Liver (tissue), 9 donors: Measurements from ENCODE around the gene CDH23. TPM values are rescaled to one million over a fixed set of nuclear protein-coding genes. Genes with fewer than 3 reads are reported as not detected.

Source experiments
- DNase-seq: peaks from one replicate; pipeline ENCODE4 v3.0.0-alpha.2; 2017; ENCODE audit warnings: low spot score
- H3K27ac ChIP-seq, 2 donors: one replicate each; pipeline ENCODE4 v1.7.0; 2013; ENCODE audit warnings: inconsistent platforms in 2 of 2, low read length in 2 of 2, control low read depth in 1 of 2, low read depth in 1 of 2, mild to moderate bottlenecking in 1 of 2
- H3K27me3 ChIP-seq, 4 donors: one replicate each; pipeline versions ENCODE4 v1.6.1 to v1.7.0; 2013; ENCODE audit warnings: low read length in 3 of 4, inconsistent platforms in 1 of 4, mild to moderate bottlenecking in 1 of 4, moderate library complexity in 1 of 4; ENCODE audit not compliant: control insufficient read depth in 4 of 4, insufficient read depth in 4 of 4
- H3K36me3 ChIP-seq, 4 donors: one replicate each; pipeline versions ENCODE4 v1.6.1 to v1.7.0; 2013; ENCODE audit warnings: low read length in 3 of 4, mild to moderate bottlenecking in 3 of 4, low read depth in 1 of 4, moderate library complexity in 1 of 4; ENCODE audit not compliant: control insufficient read depth in 4 of 4, insufficient read depth in 3 of 4
- H3K4me1 ChIP-seq, 4 donors: one replicate each; pipeline versions ENCODE4 v1.6.1 to v1.7.0; 2013; ENCODE audit warnings: low read length in 3 of 4, mild to moderate bottlenecking in 3 of 4, moderate library complexity in 1 of 4; ENCODE audit not compliant: control insufficient read depth in 4 of 4, insufficient read depth in 4 of 4
- H3K4me3 ChIP-seq, 3 donors: one replicate each; pipeline versions ENCODE4 v1.6.1 to v1.7.0; 2013; ENCODE audit warnings: low read length in 3 of 3, control low read depth in 1 of 3, low read depth in 1 of 3, mild to moderate bottlenecking in 1 of 3
- H3K9ac ChIP-seq, 2 donors: one replicate each; pipeline ENCODE4 v1.7.0; 2013; ENCODE audit warnings: low read length in 2 of 2, mild to moderate bottlenecking in 2 of 2, moderate library complexity in 2 of 2, control low read depth in 1 of 2, low read depth in 1 of 2
- H3K9me3 ChIP-seq, 4 donors: one replicate each; pipeline versions ENCODE4 v1.6.1 to v1.7.0; 2013; ENCODE audit warnings: low read length in 3 of 4; ENCODE audit not compliant: control insufficient read depth in 4 of 4
- EGR1 ChIP-seq, 2 donors: IDR thresholded peaks; 2 replicates each; pipeline ENCODE4 v1.6.1; 2016 to 2018; ENCODE audit warnings: antibody characterized with exemption in 2 of 2, low read depth in 2 of 2
- FOXA1 ChIP-seq: IDR thresholded peaks from 2 replicates; pipeline ENCODE4 v1.6.1; 2016; ENCODE audit warnings: antibody characterized with exemption
- GABPA ChIP-seq, 2 donors: IDR thresholded peaks in 1 of 2; conservative IDR thresholded peaks in 1 of 2; 2 replicates each; pipeline ENCODE4 v1.6.1; 2016; ENCODE audit warnings: antibody characterized with exemption in 2 of 2, mild to moderate bottlenecking in 1 of 2, moderate library complexity in 1 of 2
- HNF4A ChIP-seq, 2 donors: conservative IDR thresholded peaks; 2 replicates each; pipeline ENCODE4 v1.6.1; 2016; ENCODE audit warnings: antibody characterized with exemption in 2 of 2, mild to moderate bottlenecking in 2 of 2
- HNF4G ChIP-seq: IDR thresholded peaks from 2 replicates; pipeline ENCODE4 v1.6.1; 2016; ENCODE audit warnings: antibody characterized with exemption
- NR2F2 ChIP-seq: IDR thresholded peaks from 2 replicates; pipeline ENCODE4 v1.6.1; 2016; ENCODE audit warnings: antibody characterized with exemption
- RAD21 ChIP-seq, 2 donors: IDR thresholded peaks; 2 replicates each; pipeline ENCODE4 v1.6.1; 2016; ENCODE audit warnings: antibody characterized with exemption in 2 of 2, mild to moderate bottlenecking in 2 of 2
- RXRA ChIP-seq, 2 donors: IDR thresholded peaks; 2 replicates each; pipeline ENCODE4 v1.6.1; 2017 to 2018; ENCODE audit warnings: antibody characterized with exemption in 2 of 2, mild to moderate bottlenecking in 1 of 2
- SP1 ChIP-seq: IDR thresholded peaks from 2 replicates; pipeline ENCODE4 v1.6.1; 2018; ENCODE audit warnings: antibody characterized with exemption, mild to moderate bottlenecking
- WGBS: extraction: QIAGEN DNeasy Blood & Tissue Kit; methylation state at CpG from one replicate; pipeline ENCODE4 v1.1.7; 2013; 5-methylcytosine and 5-hydroxymethylcytosine counted together
- polyA plus RNA-seq, 2 donors: library from polyadenylated mRNA; stranded (reverse) in 1 of 2; unstranded in 1 of 2; fragments of 200-250 nt in 1 of 2; fragments of >200 nt in 1 of 2; fragmentation: Nextera tagmentation in 1 of 2; extraction: Ambion mirVana in 1 of 2; gene quantifications; one replicate each; pipeline versions ENCODE4 v1.2.1 to v1.2.3, GENCODE V29; 2013 to 2015
- total RNA-seq, 2 donors: library from RNA; depleted of rRNA; stranded (reverse); fragments of >200 nt; gene quantifications; one replicate each; pipeline ENCODE4 v1.2.3, GENCODE V29; 2014
- TF ChIP-seq, protein P1 (sequence below): fragments of 150-350 bp; IDR thresholded peaks from 2 replicates; pipeline ENCODE4 v1.5.1; 2017; ENCODE audit warnings: improper control_type of control experiment, low read depth, low read length; ENCODE audit not compliant: missing input control
- donor health status: healthy.
- donor health status: healthy.
- donor health status: healthy.
- donor health status: healthy.
- donor health status: healthy.

Gene CDH23
- total and polyA plus RNA-seq, 4 donors = 1.5 to 4.7 (median 3.4) TPM

DNA sequence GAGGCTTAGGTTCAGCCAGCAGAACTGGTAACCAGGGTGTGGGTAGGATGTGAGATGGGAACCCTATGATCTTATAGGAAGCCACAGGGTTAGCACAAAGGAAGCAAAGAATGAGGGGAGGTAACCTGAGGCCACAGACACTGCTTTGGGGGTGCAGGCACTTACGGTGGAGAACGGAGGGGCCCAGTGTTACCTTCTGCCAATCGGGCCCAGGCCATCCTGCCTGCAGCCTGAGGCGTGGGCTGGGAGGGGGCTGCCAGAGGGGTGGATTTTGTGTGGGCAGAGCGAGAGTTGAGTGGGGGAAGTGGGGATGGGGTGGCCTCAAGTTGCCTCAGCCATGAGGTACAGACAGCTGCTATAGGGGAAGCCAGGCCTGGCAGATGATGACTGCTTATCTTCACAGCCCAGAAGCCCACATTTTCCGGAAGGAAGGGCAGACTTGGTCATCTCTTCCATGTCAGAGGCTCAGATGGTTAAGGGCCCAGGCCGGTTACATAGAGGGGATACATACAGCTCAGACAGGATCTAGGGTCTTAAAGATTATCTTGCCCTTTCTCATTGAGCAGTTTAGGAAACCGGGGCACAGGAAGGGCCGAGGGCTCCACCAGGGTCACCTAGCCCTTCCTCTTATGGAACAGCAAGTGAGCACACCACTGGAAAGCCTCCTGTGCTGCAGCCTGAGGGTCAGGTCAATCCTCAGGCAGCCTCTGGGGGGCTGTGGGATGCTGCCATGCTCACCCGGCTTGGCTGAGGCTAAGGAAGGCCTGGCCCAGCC is 401.0 kb downstream of the CDH23 start:
- Histone ChIP-seq H3K27ac (no peak overlapping the region), H3K9me3 (no peaks in the 10 kb centered on the region), H3K4me1 (peaks cover 0 to 8% (median 3%) of the 10 kb centered on the region in 4 donors), H3K36me3 (no peaks in the 10 kb centered on the region), H3K27me3 (no peaks in the 10 kb centered on the region), H3K4me3 (no peak overlapping the region), H3K9ac (no peak overlapping the region)
- DNase-seq = no peak
- 72% methylated on average over 10 of the region's 10 CpGs for WGBS
- no peak for TF ChIP-seq EGR1 (IDR thresholded peaks at IDR 0.05; ENCODE audit: low read depth in 2 of 2)
- peak; percentile 96 for TF ChIP-seq NR2F2

- Histone ChIP-seq H3K27me3 (no peaks in the 10 kb centered on the region), H3K9me3 (no peaks in the 10 kb centered on the region), H3K36me3 (no peaks in the 10 kb centered on the region), H3K9ac (no peak overlapping the region), H3K4me3 (no peak overlapping the region), H3K27ac (no peak overlapping the region), H3K4me1 (peaks cover 0 to 8% (median 3%) of the 10 kb centered on the region in 4 donors)
- DNase-seq = no peak
- WGBS = 92% methylated on average over 6 of the region's 6 CpGs
- TF ChIP-seq GABPA (IDR thresholded peaks at IDR 0.05 in 1 of 2, conservative IDR thresholded peaks at IDR 0.05 in 1 of 2) = no peak
Observed at GRCh38 chr10:71798308-71798624, 401.5 kb downstream of the CDH23 start.

GRCh38 chr10:71799112-71799511 is 402.4 kb downstream of the CDH23 start:
- WGBS = 92% methylated on average over 10 of the region's 10 CpGs
- Histone ChIP-seq H3K27ac (no peak overlapping the region), H3K9ac (no peak overlapping the region), H3K4me3 (no peak overlapping the region), H3K36me3 (no peaks in the 10 kb centered on the region), H3K9me3 (no peaks in the 10 kb centered on the region), H3K4me1 (peaks cover 0 to 8% (median 3%) of the 10 kb centered on the region in 4 donors), H3K27me3 (no peaks in the 10 kb centered on the region)
- no peak for TF ChIP-seq FOXA1
- no peak for TF ChIP-seq HNF4A (conservative IDR thresholded peaks at IDR 0.05)
- no peak for TF ChIP-seq RAD21 (IDR thresholded peaks at IDR 0.05)
- TF ChIP-seq RXRA (IDR thresholded peaks at IDR 0.05) = no peak
- no peak for DNase-seq

- peaks cover 0 to 8% (median 3%) of the 10 kb centered on the region in 4 donors for H3K4me1 ChIP-seq
- H3K9ac ChIP-seq = no peak overlapping the region
- DNase-seq = no peak
- H3K36me3 ChIP-seq = no peaks in the 10 kb centered on the region
- H3K9me3 ChIP-seq = no peaks in the 10 kb centered on the region
- no peak overlapping the region for H3K27ac ChIP-seq
- 69% methylated on average over 3 of the region's 3 CpGs for WGBS
- H3K4me3 ChIP-seq = no peak overlapping the region
- no peaks in the 10 kb centered on the region for H3K27me3 ChIP-seq
- TF ChIP-seq SP1 (no peak), GABPA (IDR thresholded peaks at IDR 0.05 in 1 of 2, conservative IDR thresholded peaks at IDR 0.05 in 1 of 2) (no peak), NR2F2 (no peak), HNF4G (peak; percentile 53), HNF4A (conservative IDR thresholded peaks at IDR 0.05) (peak; percentile 63 to 74)
- TF ChIP-seq, protein P1, sequence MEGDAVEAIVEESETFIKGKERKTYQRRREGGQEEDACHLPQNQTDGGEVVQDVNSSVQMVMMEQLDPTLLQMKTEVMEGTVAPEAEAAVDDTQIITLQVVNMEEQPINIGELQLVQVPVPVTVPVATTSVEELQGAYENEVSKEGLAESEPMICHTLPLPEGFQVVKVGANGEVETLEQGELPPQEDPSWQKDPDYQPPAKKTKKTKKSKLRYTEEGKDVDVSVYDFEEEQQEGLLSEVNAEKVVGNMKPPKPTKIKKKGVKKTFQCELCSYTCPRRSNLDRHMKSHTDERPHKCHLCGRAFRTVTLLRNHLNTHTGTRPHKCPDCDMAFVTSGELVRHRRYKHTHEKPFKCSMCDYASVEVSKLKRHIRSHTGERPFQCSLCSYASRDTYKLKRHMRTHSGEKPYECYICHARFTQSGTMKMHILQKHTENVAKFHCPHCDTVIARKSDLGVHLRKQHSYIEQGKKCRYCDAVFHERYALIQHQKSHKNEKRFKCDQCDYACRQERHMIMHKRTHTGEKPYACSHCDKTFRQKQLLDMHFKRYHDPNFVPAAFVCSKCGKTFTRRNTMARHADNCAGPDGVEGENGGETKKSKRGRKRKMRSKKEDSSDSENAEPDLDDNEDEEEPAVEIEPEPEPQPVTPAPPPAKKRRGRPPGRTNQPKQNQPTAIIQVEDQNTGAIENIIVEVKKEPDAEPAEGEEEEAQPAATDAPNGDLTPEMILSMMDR = no peak
Observed at GRCh38 chr10:71799608-71800453, 403.1 kb downstream of the CDH23 start.
